ENCODE data around the gene RAE1. TPM values are rescaled to one million over a fixed set of nuclear protein-coding genes. Genes with fewer than 3 reads are reported as not detected.

The RAE1 gene
- total and polyA plus RNA-seq, 2 donors (not counting 3 experiments of a cell fraction or from before 2014, with no cell fraction given), result 34.1 to 55.8 TPM

GRCh38 chr20:57316795-57317201, 34.3 kb upstream of the RAE1 start:
- H3K27ac ChIP-seq (ENCODE audit: insufficient read depth, low read depth, low read length), result no peak overlapping the region
- no peak for DNase-seq (ENCODE audit: low read depth, low spot score)
- no TSS peak for BruUV-seq (replicated peaks)
- no peaks in the 10 kb centered on the region for H4K20me1 ChIP-seq (replicated peaks; ENCODE audit: control insufficient read depth, extremely low read depth, insufficient read depth, low read length)
- no peak for FAIRE-seq
- H3K9ac ChIP-seq (replicated peaks; ENCODE audit: extremely low read depth, insufficient read depth, low read length), result no peak overlapping the region
- intact Hi-C loops (cut with micrococcal nuclease), result no loop called here
- H3K4me3 ChIP-seq (replicated peaks in 1 of 3; ENCODE audit: insufficient read depth in 1 of 3, low read depth in 1 of 3, low read length in 3 of 3), result no peak overlapping the region
- H3K9me3 ChIP-seq (replicated peaks; ENCODE audit: control insufficient read depth, insufficient read depth, low read length), result no peaks in the 10 kb centered on the region
- no peaks in the 10 kb centered on the region for H3K36me3 ChIP-seq (ENCODE audit: control insufficient read depth in 2 of 2, extremely low read depth in 1 of 2, insufficient read depth in 2 of 2, low read length in 2 of 2)
- ChIA-PET CTCF (no interaction called here), POLR2A (no interaction called here)
- no peak overlapping the region for H2AFZ ChIP-seq (ENCODE audit: low read depth, low read length)
- no peaks in the 10 kb centered on the region for H3K79me2 ChIP-seq (ENCODE audit: control insufficient read depth, insufficient read depth, low read length)
- no peak for TF ChIP-seq CTCF (IDR thresholded peaks at IDR 0.05; ENCODE audit: extremely low read depth in 1 of 2, insufficient read depth in 1 of 2, low read depth in 1 of 2, low read length in 2 of 2)
- TF ChIP-seq FOS (IDR thresholded peaks at IDR 0.05; ENCODE audit: borderline replicate concordance, insufficient read depth, low read length), result no peak
- TF ChIP-seq GATA2 (IDR thresholded peaks at IDR 0.05; ENCODE audit: insufficient read depth, insufficient read length, low read depth, low read length), result no peak
- no peak for TF ChIP-seq JUN (IDR thresholded peaks at IDR 0.05; ENCODE audit: borderline replicate concordance, insufficient read depth, insufficient read length, low read depth)
- TF ChIP-seq EZH2 (IDR thresholded peaks at IDR 0.05; ENCODE audit: borderline replicate concordance, low read depth, low read length, severe bottlenecking), result no peak
- TF ChIP-seq POLR2AphosphoS5 (IDR thresholded peaks at IDR 0.05; ENCODE audit: insufficient read depth, low read depth, low read length), result no peak
- TF ChIP-seq MYC (IDR thresholded peaks at IDR 0.05; ENCODE audit: low read depth, low read length), result no peak
- no peak for TF ChIP-seq MAX (IDR thresholded peaks at IDR 0.05; ENCODE audit: insufficient read depth, insufficient read length)
- H3K4me2 ChIP-seq (ENCODE audit: insufficient read depth, low read length), result no peak overlapping the region
- no peaks in the 10 kb centered on the region for H3K9me1 ChIP-seq (replicated peaks; ENCODE audit: control insufficient read depth, extremely low read depth, insufficient read depth, low read length)
- H3K4me1 ChIP-seq (ENCODE audit: control insufficient read depth, extremely low read depth, insufficient read depth, low read length), result no peaks in the 10 kb centered on the region
- H3K27me3 ChIP-seq (ENCODE audit: control insufficient read depth in 2 of 2, insufficient read depth in 2 of 2, low read length in 2 of 2), result no peaks in the 10 kb centered on the region
- dilution Hi-C loops (cut with MboI; ENCODE audit: extremely low pct_ligation_motif_present, low sequenced_read_pairs), result no loop called here
